HCT116 (cell line): ENCODE data around the gene COA7. TPM values are rescaled to one million over a fixed set of nuclear protein-coding genes. Genes with fewer than 3 reads are reported as not detected.

Experiments used
- ATAC-seq: fragments of 200-7000 bp; cut with Tn5 transposase; 2 replicates; pipeline ENCODE4 v1.9.1; 2020; ENCODE audit warnings: mild to moderate bottlenecking, moderate library complexity
- BruUV-seq: library from RNA; stranded (reverse); fragments of 400-500 nt; replicated peaks from 2 replicates; lab custom pipeline; 2021; lab: Mats Ljungman, UMichigan
- CTCF ChIA-PET: fragments of 300-600 bp; sonication (Branson Sonifier 250); formaldehyde crosslinking; loops from one replicate; lab custom pipeline; 2021; ENCODE audit warnings: antibody characterized with exemption; lab: Charles Lee
- POLR2A ChIA-PET: fragments of 300-600, 350-600 bp; sonication (Branson Sonifier 250); formaldehyde crosslinking; loops from one replicate; lab custom pipeline; 2021; ENCODE audit warnings: antibody characterized with exemption; lab: Charles Lee
- RAD21 ChIA-PET, 2 experiments: fragments of 300-600 bp; sonication (Branson Sonifier 250); formaldehyde crosslinking; loops; one replicate each; lab custom pipeline; 2023; ENCODE audit warnings: low total read pairs in 2 of 2; ENCODE audit not compliant: uncharacterized antibody in 2 of 2, unreplicated experiment in 2 of 2, low non-redundant PET in 1 of 2; lab: Charles Lee
- DNase-seq: peaks from one replicate; pipeline ENCODE4 v3.0.0-alpha.2; 2010; ENCODE audit warnings: low read depth, low spot score
- H2AFZ ChIP-seq: fragments of 200-600 bp; shearing (Covaris generic), sonication (generic); 2 replicates; pipeline ENCODE4 v1.6.1; 2017; ENCODE audit warnings: low read depth, mixed run types, mixed read lengths, antibody characterized with exemption, low read length; ENCODE audit not compliant: poor library complexity, severe bottlenecking
- H3K27ac ChIP-seq: 2 replicates; pipeline ENCODE4 v1.5.1; 2012; ENCODE audit warnings: low read depth, low read length
- H3K27me3 ChIP-seq: fragments of 200-600 bp; sonication (generic); 2 replicates; pipeline ENCODE4 v1.6.1; 2016; ENCODE audit warnings: mixed run types, low read length, mixed read lengths; ENCODE audit not compliant: insufficient read depth
- H3K36me3 ChIP-seq, 2 experiments: fragments of 200-500 bp in 1 of 2; fragments of 200-600 bp in 1 of 2; sonication (Bioruptor generic) in 1 of 2; sonication (generic) in 1 of 2; 2 replicates each; pipeline versions ENCODE4 v1.5.1 to v1.6.1; 2014 to 2016; ENCODE audit warnings: low read length in 2 of 2, inconsistent platforms in 1 of 2, mixed read lengths in 1 of 2, mixed run types in 1 of 2; ENCODE audit not compliant: insufficient read depth in 2 of 2, control insufficient read depth in 1 of 2
- H3K4me1 ChIP-seq, 2 experiments: fragments of 200-600 bp in 1 of 2; sonication (generic) in 1 of 2; 2 replicates each; pipeline versions ENCODE4 v1.5.1 to v1.6.1; 2012 to 2017; ENCODE audit warnings: low read length in 2 of 2, inconsistent platforms in 1 of 2, mild to moderate bottlenecking in 1 of 2, mixed read lengths in 1 of 2, mixed run types in 1 of 2, moderate library complexity in 1 of 2; ENCODE audit not compliant: insufficient read depth in 2 of 2, control insufficient read depth in 1 of 2
- H3K4me2 ChIP-seq: fragments of 200-600 bp; sonication (generic); 2 replicates; pipeline ENCODE4 v1.6.1; 2017; ENCODE audit warnings: mixed run types, low read length, mixed read lengths
- H3K4me3 ChIP-seq, 2 experiments: fragments of 200-600 bp in 1 of 2; sonication (generic) in 1 of 2; replicated peaks in 1 of 2; 2 replicates each; pipeline ENCODE4 v1.5.1; 2011 to 2016; ENCODE audit warnings: low read length in 2 of 2, control low read depth in 1 of 2, low read depth in 1 of 2, mild to moderate bottlenecking in 1 of 2, mixed read lengths in 1 of 2, mixed run types in 1 of 2
- H3K79me2 ChIP-seq: fragments of 200-600 bp; sonication (generic); 2 replicates; pipeline ENCODE4 v1.6.1; 2017; ENCODE audit warnings: mild to moderate bottlenecking, mixed run types, low read length, moderate library complexity, mixed read lengths; ENCODE audit not compliant: insufficient read depth
- H3K9ac ChIP-seq: fragments of 200-600 bp; sonication (generic); 2 replicates; pipeline ENCODE4 v1.6.1; 2016; ENCODE audit warnings: low read length, mixed read lengths
- H3K9me2 ChIP-seq: fragments of 200-600 bp; sonication (generic), shearing (Covaris generic); 2 replicates; pipeline ENCODE4 v1.6.1; 2017; ENCODE audit warnings: mixed run types, mild to moderate bottlenecking, moderate library complexity; ENCODE audit not compliant: insufficient read depth
- H3K9me3 ChIP-seq, 2 experiments: fragments of 200-500 bp in 1 of 2; fragments of 200-600 bp in 1 of 2; sonication (Bioruptor generic) in 1 of 2; sonication (generic) in 1 of 2; 2 replicates each; pipeline ENCODE4 v1.6.1; 2014 to 2017; ENCODE audit warnings: low read length in 2 of 2, mixed read lengths in 2 of 2, inconsistent platforms in 1 of 2, low read depth in 1 of 2, mild to moderate bottlenecking in 1 of 2, mixed run types in 1 of 2, moderate library complexity in 1 of 2; ENCODE audit not compliant: control insufficient read depth in 1 of 2, insufficient read depth in 1 of 2
- H4K20me1 ChIP-seq: fragments of 200-600 bp; sonication (generic), shearing (Covaris generic); 2 replicates; pipeline ENCODE4 v1.6.1; 2017; ENCODE audit warnings: mixed run types, mild to moderate bottlenecking, moderate library complexity; ENCODE audit not compliant: insufficient read depth
- FOSL1 ChIP-seq: IDR thresholded peaks from 2 replicates; pipeline ENCODE4 v1.6.1; 2012; ENCODE audit warnings: low read depth
- MAX ChIP-seq: IDR thresholded peaks from 2 replicates; pipeline ENCODE4 v1.6.1; 2012
- POLR2A ChIP-seq: IDR thresholded peaks from 2 replicates; pipeline ENCODE4 v1.7.0; 2011; ENCODE audit warnings: borderline replicate concordance; ENCODE audit not compliant: insufficient read depth, insufficient read length; ENCODE audit errors: extremely low read depth
- RAD21 ChIP-seq: IDR thresholded peaks from 2 replicates; pipeline ENCODE4 v1.6.1; 2012; ENCODE audit warnings: low read depth, mild to moderate bottlenecking
- REST ChIP-seq: IDR thresholded peaks from 2 replicates; pipeline ENCODE4 v1.6.1; 2012; ENCODE audit warnings: low read depth
- SIN3A ChIP-seq: IDR thresholded peaks from 2 replicates; pipeline ENCODE4 v1.6.1; 2012; ENCODE audit warnings: low read depth
- SP1 ChIP-seq: IDR thresholded peaks from 2 replicates; pipeline ENCODE4 v1.6.1; 2012; ENCODE audit warnings: low read depth
- TCF7L2 ChIP-seq: IDR thresholded peaks from 2 replicates; pipeline ENCODE4 v1.7.0; 2011; ENCODE audit warnings: borderline replicate concordance, inconsistent platforms; ENCODE audit not compliant: insufficient read depth, insufficient read length; ENCODE audit errors: extremely low read depth
- ZBTB33 ChIP-seq: IDR thresholded peaks from 2 replicates; pipeline ENCODE4 v1.6.1; 2011; ENCODE audit warnings: mild to moderate bottlenecking, low read length, moderate library complexity; ENCODE audit not compliant: insufficient replicate concordance; ENCODE audit errors: extremely low read depth
- ZNF274 ChIP-seq: fragments of 200-500 bp; sonication (Bioruptor generic); IDR thresholded peaks from 2 replicates; pipeline ENCODE4 v1.6.1; 2014; ENCODE audit warnings: mild to moderate bottlenecking, low read depth, low read length, inconsistent platforms
- intact Hi-C: fragments of 100-400 bp; cut with micrococcal nuclease; formaldehyde crosslinking; loops from 2 replicates; pipeline ENCODE4 v1.10.0; 2022
- total RNA-seq: library from RNA; stranded (reverse); gene quantifications from one replicate; pipeline ENCODE4 v1.2.1, GENCODE V29; 2021; ENCODE audit not compliant: unreplicated experiment

The COA7 gene
- total RNA-seq, 1 experiment from 2014 or later = 43.6 TPM

- Histone ChIP-seq H2AFZ (no peak overlapping the region), H3K27ac (no peak overlapping the region), H3K9me2 (no peaks in the 10 kb centered on the region), H4K20me1 (no peaks in the 10 kb centered on the region), H3K4me2 (no peak overlapping the region), H3K27me3 (no peaks in the 10 kb centered on the region), H3K4me3 (no peak overlapping the region), H3K4me1 (peaks cover 0 to 9% of the 10 kb centered on the region in 2 experiments; a peak in 2 of 4 replicates), H3K36me3 (no peaks in the 10 kb centered on the region), H3K9ac (no peak overlapping the region), H3K79me2 (no peaks in the 10 kb centered on the region), H3K9me3 (no peaks in the 10 kb centered on the region)
- TF ChIP-seq SP1 (no peak), POLR2A (no peak), SIN3A (no peak), REST (no peak)
- DNase-seq (no peak), ATAC-seq (no peak)
- intact Hi-C loops = no loop called here
- ChIA-PET CTCF (no interaction called here), RAD21 (interaction anchor here in 1 of 2 experiments (0.6 kb wide), 1 partner anchor 71 kb away, joined by 3 read pairs; no protein-coding TSS in a partner anchor), POLR2A (interaction anchor here (0.9 kb wide), 1 partner anchor 9 kb away, joined by 3 read pairs; no protein-coding TSS in a partner anchor)
- no TSS peak for BruUV-seq
Observed at GRCh38 chr1:52654063-52654462, 44.1 kb downstream of the COA7 start.

- H3K36me3 ChIP-seq = no peaks in the 10 kb centered on the region
- DNase-seq (no peak), ATAC-seq (no peak)
- no peaks in the 10 kb centered on the region for H3K9me2 ChIP-seq
- H3K9me3 ChIP-seq = no peaks in the 10 kb centered on the region
- no TSS peak for BruUV-seq
- no peak overlapping the region for H3K27ac ChIP-seq
- intact Hi-C loops = no loop called here
- H3K4me2 ChIP-seq = no peak overlapping the region
- ChIA-PET RAD21 (interaction anchor here in 1 of 2 experiments (0.6 kb wide), 1 partner anchor 70 kb away, joined by 3 read pairs; no protein-coding TSS in a partner anchor), CTCF (no interaction called here), POLR2A (interaction anchor here (0.9 kb wide), 1 partner anchor 8 kb away, joined by 3 read pairs; no protein-coding TSS in a partner anchor)
- H3K79me2 ChIP-seq = no peaks in the 10 kb centered on the region
- H3K4me3 ChIP-seq = no peak overlapping the region
- H3K27me3 ChIP-seq = no peaks in the 10 kb centered on the region
- TF ChIP-seq FOSL1 = no peak
- TF ChIP-seq ZNF274 = no peak
- TF ChIP-seq MAX = no peak
- TF ChIP-seq TCF7L2 = no peak
- no peak for TF ChIP-seq RAD21
- no peak for TF ChIP-seq ZBTB33
- peaks cover 0 to 2% of the 10 kb centered on the region in 2 experiments; a peak in 1 of 4 replicates for H3K4me1 ChIP-seq
- H3K9ac ChIP-seq = no peak overlapping the region
- H4K20me1 ChIP-seq = no peaks in the 10 kb centered on the region
- no peak overlapping the region for H2AFZ ChIP-seq
Observed at GRCh38 chr1:52653207-52653849, 44.8 kb downstream of the COA7 start.
